Measurements from ENCODE around the gene RBPMS2.
A peak's percentile ranks its signal among the peaks of the same experiment; 100 is the strongest.

Gene RBPMS2

DNA sequence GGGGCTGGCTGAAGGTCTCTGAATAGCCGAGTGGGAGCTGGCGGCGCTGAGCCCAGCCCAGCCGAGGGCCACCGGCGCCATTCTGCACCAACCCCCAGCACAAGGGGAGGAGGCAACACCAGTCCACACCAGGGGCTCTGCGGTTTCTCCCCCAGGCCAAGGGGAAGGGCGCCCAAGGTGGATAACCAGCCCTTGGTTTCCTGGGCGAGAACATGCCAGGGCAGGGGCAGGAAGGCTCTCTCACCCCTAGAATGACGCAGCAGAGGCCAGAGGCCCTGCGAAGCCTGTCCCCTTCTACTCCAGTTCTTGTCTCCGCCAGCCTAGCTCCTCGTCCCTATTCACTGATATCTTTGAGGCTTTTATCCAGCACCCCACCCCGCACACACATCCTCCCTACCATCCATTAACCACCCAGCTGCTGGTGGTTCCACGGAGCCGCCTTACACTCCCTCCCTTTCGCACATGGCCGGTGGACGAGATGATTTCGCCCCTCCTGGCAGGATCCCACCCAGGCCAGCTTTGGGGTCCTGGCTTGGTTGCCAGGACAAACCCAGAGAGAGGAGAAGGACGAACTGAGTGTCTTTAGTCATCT lies 1.3 kb downstream of the RBPMS2 start:
- peaks cover 14% of the 10 kb centered on the region for H3K27me3 Mint-ChIP-seq
- no peaks in the 10 kb centered on the region for H3K36me3 Mint-ChIP-seq
- peaks cover 4% of the 10 kb centered on the region for H3K4me1 Mint-ChIP-seq
- H3K4me3 Mint-ChIP-seq: peak overlapping the region; percentile 67
- ATAC-seq (ENCODE audit: low read depth) (no peak), DNase-seq (ENCODE audit: low spot score in 2 of 2) (no peak)
- H3K27ac Mint-ChIP-seq: no peak overlapping the region
- H3K9me3 Mint-ChIP-seq: no peaks in the 10 kb centered on the region

DNA sequence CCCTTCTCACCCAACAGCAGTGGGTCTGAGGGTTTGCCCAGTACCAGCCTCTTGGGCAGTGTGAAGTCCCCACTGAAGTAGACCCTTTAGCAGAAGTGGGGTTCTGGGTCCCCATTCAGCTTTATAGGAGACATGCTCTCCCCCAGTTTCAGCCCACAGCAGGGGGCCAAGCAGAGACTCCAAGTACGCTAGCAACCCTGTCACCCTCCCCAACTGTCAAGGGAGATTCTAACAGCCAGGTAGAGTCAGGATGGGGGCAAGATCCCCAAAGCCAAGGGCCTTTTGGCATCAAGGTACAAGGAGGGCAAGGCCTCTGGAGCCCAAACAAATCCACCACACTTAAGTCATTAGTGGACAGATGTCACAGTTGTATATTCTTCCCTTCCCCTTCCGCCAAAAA lies 1.8 kb downstream of the RBPMS2 start:
- Mint-ChIP-seq H3K27ac (no peak overlapping the region), H3K27me3 (peaks cover 14% of the 10 kb centered on the region)

DNA sequence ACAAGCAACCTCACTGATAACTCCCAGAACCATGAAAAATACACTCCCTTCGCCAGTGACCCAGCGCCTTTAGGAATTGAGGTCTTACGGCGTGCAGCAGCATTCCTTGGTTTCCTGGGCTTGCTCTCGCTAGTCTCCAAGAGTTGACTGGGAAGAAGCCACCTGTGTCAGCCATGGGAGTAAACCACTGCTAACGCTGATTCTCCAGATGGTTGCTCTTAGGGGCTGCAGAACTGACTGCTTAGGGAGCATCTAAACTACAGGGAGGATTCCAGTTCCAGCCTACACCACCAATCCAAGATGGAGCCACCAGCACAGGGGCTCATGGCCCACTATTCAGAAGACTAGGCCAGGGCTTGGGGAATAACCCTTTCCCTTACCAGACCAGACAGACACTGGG lies 2.4 kb downstream of the RBPMS2 start:
- H3K4me1 Mint-ChIP-seq: peaks cover 5% of the 10 kb centered on the region
- H3K36me3 Mint-ChIP-seq: no peaks in the 10 kb centered on the region
- DNase-seq (ENCODE audit: low spot score in 2 of 2): no peak
- H3K27ac Mint-ChIP-seq: no peak overlapping the region
- no peak overlapping the region for H3K4me3 Mint-ChIP-seq
- H3K27me3 Mint-ChIP-seq: peaks cover 14% of the 10 kb centered on the region
- no peak for ATAC-seq (ENCODE audit: low read depth)
- H3K9me3 Mint-ChIP-seq: no peaks in the 10 kb centered on the region

More for the DNA sequence above, 1.8 kb downstream of the RBPMS2 start:
- no peaks in the 10 kb centered on the region for H3K36me3 Mint-ChIP-seq
- DNase-seq (ENCODE audit: low spot score in 2 of 2): no peak
- peaks cover 4% of the 10 kb centered on the region for H3K4me1 Mint-ChIP-seq
- no peaks in the 10 kb centered on the region for H3K9me3 Mint-ChIP-seq
- ATAC-seq (ENCODE audit: low read depth): no peak
- H3K4me3 Mint-ChIP-seq: peak overlapping the region; percentile 67

DNA sequence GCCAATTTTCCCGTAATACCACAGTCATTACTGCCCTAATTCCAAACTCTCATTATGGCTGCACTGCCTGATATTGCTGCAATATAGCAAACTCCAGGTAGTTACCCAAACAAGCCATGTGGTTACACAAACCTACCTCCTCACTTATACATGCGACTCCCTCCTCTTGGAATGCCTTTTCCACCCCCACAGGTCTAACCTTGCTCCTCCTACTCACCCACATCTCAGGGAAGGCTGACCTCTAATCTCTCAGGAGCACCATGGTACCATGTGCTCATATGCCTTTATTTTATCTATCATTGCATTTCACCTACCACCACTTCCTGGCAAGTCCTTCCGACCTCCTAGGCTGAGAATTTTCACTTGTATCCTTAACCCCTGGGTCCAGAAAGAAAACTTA lies 2.9 kb downstream of the RBPMS2 start:
- Mint-ChIP-seq H3K4me1 (peaks cover 10% of the 10 kb centered on the region), H3K27ac (no peak overlapping the region)
- no peak for ATAC-seq (ENCODE audit: low read depth)

DNA sequence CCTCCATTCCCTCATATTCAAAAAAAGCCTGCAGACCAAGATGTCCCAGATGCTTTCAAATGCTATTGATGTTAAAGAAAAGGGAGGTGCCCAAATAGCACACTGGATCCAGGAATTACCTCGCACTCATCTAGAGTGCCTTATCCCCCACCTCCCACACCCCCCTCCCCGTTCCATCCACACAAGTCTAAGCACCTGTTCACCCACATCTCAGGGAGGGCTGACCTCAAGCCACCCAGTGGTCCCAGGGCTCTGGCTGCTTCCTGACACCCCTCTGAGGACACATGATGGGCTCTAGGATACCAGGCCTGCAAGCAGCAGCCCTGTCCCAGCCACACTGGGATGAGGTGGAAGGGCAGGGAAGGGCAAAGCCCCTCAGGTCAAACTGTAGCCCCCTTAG lies 4.8 kb downstream of the RBPMS2 start:
- Mint-ChIP-seq H3K36me3 (no peaks in the 10 kb centered on the region), H3K27me3 (peaks cover 10% of the 10 kb centered on the region)
- no peak for ATAC-seq (ENCODE audit: low read depth)

More for the DNA sequence above, 2.9 kb downstream of the RBPMS2 start:
- H3K27me3 Mint-ChIP-seq: peaks cover 14% of the 10 kb centered on the region
- no peak overlapping the region for H3K4me3 Mint-ChIP-seq
- H3K9me3 Mint-ChIP-seq: no peaks in the 10 kb centered on the region
- no peaks in the 10 kb centered on the region for H3K36me3 Mint-ChIP-seq
- no peak for DNase-seq (ENCODE audit: low spot score in 2 of 2)

DNA sequence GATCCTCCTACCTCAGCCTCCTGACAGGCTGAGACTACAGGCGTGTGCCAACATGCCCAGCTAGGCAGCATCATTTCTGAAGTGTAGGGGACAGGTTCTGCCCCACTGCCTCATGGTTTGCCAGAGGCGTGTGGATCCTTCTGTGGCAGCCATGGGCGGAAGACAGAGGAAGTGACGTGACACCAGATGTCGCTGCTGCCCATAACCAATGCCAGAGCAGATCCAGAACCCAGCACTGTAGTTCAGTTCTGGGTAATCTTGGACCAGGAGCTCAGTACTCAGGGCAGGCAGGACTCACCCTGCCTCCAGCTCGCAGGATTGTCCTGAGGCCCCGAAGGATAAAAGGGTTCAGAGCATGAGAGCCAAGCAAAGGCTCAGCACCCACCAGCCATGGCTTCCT lies 8.2 kb downstream of the RBPMS2 start:
- ATAC-seq (ENCODE audit: low read depth): peak; percentile 55
- peaks cover 13% of the 10 kb centered on the region for H3K4me1 Mint-ChIP-seq
- H3K36me3 Mint-ChIP-seq: no peaks in the 10 kb centered on the region
- H3K27me3 Mint-ChIP-seq: no peaks in the 10 kb centered on the region
- H3K4me3 Mint-ChIP-seq: no peak overlapping the region
- no peak overlapping the region for H3K27ac Mint-ChIP-seq
- no peaks in the 10 kb centered on the region for H3K9me3 Mint-ChIP-seq
- no peak for DNase-seq (ENCODE audit: low spot score in 2 of 2)

More for the DNA sequence above, 4.8 kb downstream of the RBPMS2 start:
- Mint-ChIP-seq H3K9me3 (no peaks in the 10 kb centered on the region), H3K4me1 (peaks cover 10% of the 10 kb centered on the region), H3K4me3 (no peak overlapping the region), H3K27ac (no peak overlapping the region)
- DNase-seq (ENCODE audit: low spot score in 2 of 2): no peak

DNA sequence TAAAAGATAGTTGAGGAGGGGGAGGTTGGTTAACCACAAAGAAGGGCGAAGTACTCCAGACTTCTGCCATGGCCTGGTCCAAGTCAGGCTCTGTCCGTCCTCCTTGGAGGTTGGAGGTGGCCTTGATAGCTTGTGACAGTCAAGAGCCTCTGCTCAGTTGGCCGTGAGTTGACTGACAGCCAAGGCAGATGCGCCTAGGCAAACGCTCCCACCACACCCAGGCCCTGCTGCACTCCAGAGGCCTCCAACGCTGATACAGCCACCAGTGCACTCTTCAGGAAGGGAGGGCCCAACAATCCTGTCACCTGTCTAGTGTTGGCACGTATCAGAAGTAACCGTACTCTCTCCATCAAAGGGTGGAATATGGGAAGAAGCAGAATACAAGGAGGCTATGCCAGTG lies 9.3 kb downstream of the RBPMS2 start:
- H3K9me3 Mint-ChIP-seq: no peaks in the 10 kb centered on the region
- DNase-seq (ENCODE audit: low spot score in 2 of 2): no peak
- no peak for ATAC-seq (ENCODE audit: low read depth)
- no peak overlapping the region for H3K27ac Mint-ChIP-seq
- no peaks in the 10 kb centered on the region for H3K36me3 Mint-ChIP-seq
- H3K4me3 Mint-ChIP-seq: no peak overlapping the region
- peaks cover 13% of the 10 kb centered on the region for H3K4me1 Mint-ChIP-seq
- H3K27me3 Mint-ChIP-seq: no peaks in the 10 kb centered on the region

DNA sequence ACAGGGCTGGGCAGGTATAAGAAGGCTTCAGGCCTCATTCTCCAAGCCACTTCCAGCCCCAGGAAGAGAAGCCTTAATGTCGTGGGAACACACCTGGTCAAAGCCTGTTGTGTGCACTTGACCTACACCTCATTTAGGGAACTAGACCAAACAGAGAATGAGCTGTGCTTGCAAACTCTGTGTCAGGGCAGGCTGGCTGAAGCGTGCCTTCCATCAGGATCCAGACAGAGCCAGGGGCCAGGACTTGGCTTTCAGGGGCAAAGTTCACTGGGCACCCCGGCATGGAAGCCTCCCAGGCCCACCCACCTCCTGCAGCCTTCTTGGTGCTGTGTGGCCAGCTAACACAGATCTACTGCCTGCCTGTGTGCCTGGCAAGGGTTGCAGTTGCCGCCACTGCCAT lies 11.5 kb downstream of the RBPMS2 start:
- Mint-ChIP-seq H3K36me3 (no peaks in the 10 kb centered on the region), H3K27ac (no peak overlapping the region), H3K27me3 (no peaks in the 10 kb centered on the region), H3K4me1 (peaks cover 13% of the 10 kb centered on the region), H3K9me3 (no peaks in the 10 kb centered on the region), H3K4me3 (no peak overlapping the region)
- DNase-seq (ENCODE audit: low spot score in 2 of 2) (no peak), ATAC-seq (ENCODE audit: low read depth) (no peak)

DNA sequence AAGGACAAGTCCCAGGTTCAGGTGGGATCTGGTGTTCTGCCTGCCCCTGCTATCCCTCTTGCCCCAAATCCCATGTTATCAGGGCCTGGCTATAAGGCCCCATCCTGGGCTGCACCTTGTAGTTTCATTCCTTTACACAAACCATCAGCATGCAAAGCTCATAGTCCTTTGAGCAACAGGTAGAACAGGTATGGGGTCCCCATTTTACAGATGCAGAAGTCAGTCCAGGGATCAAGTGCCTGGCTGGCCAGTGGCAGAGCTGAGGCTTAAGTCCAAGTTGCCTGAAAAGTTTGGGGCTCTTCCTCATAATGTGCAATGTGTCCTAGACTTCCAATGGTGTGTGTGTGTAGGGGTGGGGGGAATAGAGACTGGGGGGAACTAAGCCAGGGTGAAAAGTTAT lies 11.9 kb downstream of the RBPMS2 start:
- Mint-ChIP-seq H3K4me3 (no peak overlapping the region), H3K36me3 (no peaks in the 10 kb centered on the region), H3K27ac (no peak overlapping the region), H3K9me3 (no peaks in the 10 kb centered on the region), H3K27me3 (no peaks in the 10 kb centered on the region), H3K4me1 (peaks cover 13% of the 10 kb centered on the region)
- ATAC-seq (ENCODE audit: low read depth): no peak
- no peak for DNase-seq (ENCODE audit: low spot score in 2 of 2)

DNA sequence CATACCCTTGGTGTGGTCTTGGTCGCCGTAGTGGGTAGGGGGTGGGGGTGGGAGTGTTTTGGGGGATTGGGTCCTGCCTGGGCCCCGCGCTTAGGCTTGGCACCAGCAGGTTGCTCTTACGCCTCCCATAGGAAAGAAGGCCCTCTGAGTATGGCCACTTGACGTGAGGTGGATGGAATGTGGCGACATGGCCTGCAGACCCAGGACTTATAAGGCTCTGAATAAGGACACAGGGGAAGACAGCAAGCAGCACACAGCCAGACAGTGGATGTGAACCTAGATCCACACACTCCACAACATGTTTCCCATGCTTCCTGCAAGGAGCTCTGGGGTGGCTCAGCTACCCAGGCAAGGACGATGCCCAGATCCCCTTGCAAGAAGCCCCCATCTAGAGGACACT lies 12.4 kb downstream of the RBPMS2 start:
- ATAC-seq (ENCODE audit: low read depth) (no peak), DNase-seq (ENCODE audit: low spot score in 2 of 2) (no peak)
- Mint-ChIP-seq H3K4me3 (no peak overlapping the region), H3K27me3 (no peaks in the 10 kb centered on the region), H3K27ac (no peak overlapping the region), H3K9me3 (no peaks in the 10 kb centered on the region), H3K4me1 (peaks cover 15% of the 10 kb centered on the region), H3K36me3 (no peaks in the 10 kb centered on the region)

DNA sequence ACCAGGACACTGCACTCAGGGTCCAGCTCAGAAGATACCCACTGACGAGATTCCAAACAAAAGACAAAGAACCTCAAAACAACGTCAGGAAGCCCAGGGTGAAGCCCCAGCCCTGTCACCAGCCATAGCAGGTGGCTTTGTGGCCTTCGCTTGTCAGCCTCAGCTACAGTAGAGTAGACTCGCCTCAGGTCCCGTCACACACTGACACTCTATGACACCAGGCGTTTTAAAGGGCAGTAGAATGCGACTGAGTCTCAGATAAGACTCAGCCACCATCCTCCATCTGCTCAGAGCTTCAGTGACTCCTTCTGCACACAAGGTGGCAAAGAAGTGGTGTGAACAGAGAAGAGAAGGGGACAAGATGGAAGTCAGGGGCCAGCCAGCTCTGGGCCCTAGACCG lies 12.8 kb downstream of the RBPMS2 start:
- peaks cover 11% of the 10 kb centered on the region for H3K4me1 Mint-ChIP-seq
- H3K27me3 Mint-ChIP-seq: no peaks in the 10 kb centered on the region
- no peak for DNase-seq (ENCODE audit: low spot score in 2 of 2)
- ATAC-seq (ENCODE audit: low read depth): no peak
- H3K36me3 Mint-ChIP-seq: no peaks in the 10 kb centered on the region
- no peaks in the 10 kb centered on the region for H3K9me3 Mint-ChIP-seq
- no peak overlapping the region for H3K4me3 Mint-ChIP-seq
- no peak overlapping the region for H3K27ac Mint-ChIP-seq

DNA sequence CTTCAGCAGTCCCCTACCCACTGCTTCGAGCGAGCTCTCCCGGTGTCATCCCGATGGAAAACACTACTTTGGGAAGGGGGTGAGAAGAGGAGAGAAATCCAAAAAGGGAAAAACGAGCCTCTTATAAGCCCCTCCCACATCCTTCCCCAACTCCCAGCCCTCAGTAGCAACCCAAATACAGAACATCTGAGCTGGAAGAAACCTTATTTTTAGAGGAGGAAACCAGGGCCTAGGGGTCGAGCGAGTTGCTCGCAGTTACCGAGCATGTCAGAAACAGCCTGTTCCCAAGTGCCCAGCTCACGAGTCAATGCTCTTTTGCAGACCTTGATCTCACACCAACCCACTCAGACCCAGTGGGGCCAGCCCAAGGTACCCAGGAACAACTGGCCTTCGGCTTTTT lies 14.2 kb downstream of the RBPMS2 start:
- H3K27me3 Mint-ChIP-seq: no peaks in the 10 kb centered on the region
- DNase-seq (ENCODE audit: low spot score in 2 of 2) (no peak), ATAC-seq (ENCODE audit: low read depth) (no peak)
- H3K36me3 Mint-ChIP-seq: no peaks in the 10 kb centered on the region
- H3K4me3 Mint-ChIP-seq: no peak overlapping the region
- no peaks in the 10 kb centered on the region for H3K9me3 Mint-ChIP-seq
- H3K27ac Mint-ChIP-seq: no peak overlapping the region
- peaks cover 17% of the 10 kb centered on the region for H3K4me1 Mint-ChIP-seq

DNA sequence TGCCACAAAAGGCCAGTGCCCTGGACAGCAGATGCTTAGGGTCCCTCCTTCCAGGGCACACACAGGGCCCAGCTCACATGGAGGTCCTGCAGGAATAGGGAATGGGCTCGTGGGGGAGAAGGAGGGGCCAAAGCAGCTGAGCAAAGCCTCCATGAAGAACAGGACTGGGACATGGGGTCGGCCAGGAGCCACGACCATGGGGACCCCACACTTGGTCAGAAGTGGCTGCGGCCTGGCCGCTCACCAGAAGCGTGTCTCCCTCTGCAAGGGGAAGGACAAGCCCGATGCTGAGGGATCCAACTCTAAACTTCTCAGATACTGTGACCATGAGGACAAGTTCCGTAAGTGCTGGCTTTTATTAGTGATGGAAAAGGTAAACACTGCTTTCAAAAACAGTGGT lies 15.3 kb downstream of the RBPMS2 start:
- H3K27me3 Mint-ChIP-seq: no peaks in the 10 kb centered on the region
- no peaks in the 10 kb centered on the region for H3K36me3 Mint-ChIP-seq
- no peak overlapping the region for H3K27ac Mint-ChIP-seq
- no peaks in the 10 kb centered on the region for H3K9me3 Mint-ChIP-seq
- no peak for ATAC-seq (ENCODE audit: low read depth)
- DNase-seq (ENCODE audit: low spot score in 2 of 2): no peak
- peaks cover 26% of the 10 kb centered on the region for H3K4me1 Mint-ChIP-seq
- H3K4me3 Mint-ChIP-seq: no peak overlapping the region

DNA sequence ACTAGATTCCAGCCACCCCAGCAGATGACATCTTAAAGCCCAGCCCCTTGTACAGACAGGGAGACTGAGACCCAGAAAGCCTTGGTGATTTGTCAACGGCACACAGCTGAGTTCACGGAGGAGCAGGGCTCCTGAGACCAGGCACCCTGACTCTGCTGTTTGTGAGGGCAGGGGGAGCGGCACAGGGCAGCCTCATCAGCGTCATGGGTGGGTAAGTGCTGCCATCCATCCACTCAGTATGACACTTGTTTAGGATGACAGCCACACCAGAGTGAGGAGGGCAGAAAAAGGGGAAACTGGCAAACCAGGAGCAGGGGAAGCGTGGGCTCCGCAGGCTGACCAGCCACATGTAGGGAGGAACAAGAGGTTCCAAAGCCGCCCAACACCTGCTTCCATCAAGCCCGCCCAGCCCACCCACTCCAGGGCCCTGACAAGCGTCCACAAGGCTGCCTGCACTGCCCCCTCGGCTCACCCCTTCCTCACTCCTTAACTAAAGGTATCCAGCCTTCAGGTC lies 19.9 kb downstream of the RBPMS2 start:
- Mint-ChIP-seq H3K4me3 (peak overlapping the region; percentile 83), H3K36me3 (no peaks in the 10 kb centered on the region), H3K9me3 (no peaks in the 10 kb centered on the region), H3K27me3 (no peaks in the 10 kb centered on the region), H3K27ac (peak overlapping the region; percentile 17), H3K4me1 (peaks cover 38% of the 10 kb centered on the region)
- no peak for DNase-seq (ENCODE audit: low spot score in 2 of 2)
- ATAC-seq (ENCODE audit: low read depth): peak; percentile 22

DNA sequence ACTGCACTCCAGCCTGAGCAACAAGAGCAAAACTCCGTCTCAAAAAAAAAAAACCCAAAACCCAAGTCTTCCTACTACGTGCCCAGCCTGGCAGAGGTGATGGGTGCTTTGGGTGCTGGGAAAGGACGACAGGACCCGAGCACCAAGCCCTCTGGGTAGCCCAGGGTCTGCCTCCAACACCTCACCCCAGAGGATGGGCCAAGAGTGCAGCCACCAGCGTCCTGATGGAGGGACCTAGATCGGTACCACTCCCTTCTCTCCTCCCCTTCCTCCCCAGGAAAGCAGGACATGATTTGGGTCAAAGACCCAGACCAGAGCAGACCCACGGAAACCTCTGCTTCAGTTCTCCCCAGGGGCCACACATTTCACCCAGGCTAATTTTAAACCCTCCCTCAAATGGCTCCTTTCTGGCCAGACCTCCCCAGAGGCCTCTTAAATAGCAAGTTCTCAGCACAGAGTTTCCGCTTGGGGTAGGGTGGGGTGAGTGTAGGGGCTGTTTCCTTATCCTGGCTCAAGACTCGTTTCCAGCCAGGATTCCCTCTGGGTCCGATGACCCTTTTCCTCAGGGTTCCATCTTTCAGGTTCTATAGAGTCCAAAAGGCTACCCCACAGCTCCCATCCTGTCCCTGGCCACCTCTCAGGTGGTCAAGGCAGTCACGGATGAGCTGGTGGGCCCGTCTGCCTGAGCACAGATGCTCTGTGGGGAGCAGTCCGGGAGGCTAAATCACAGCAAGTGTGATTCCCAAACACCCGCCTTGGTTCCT lies 20.5 kb downstream of the RBPMS2 start:
- H3K27me3 Mint-ChIP-seq: no peaks in the 10 kb centered on the region
- peaks cover 38% of the 10 kb centered on the region for H3K4me1 Mint-ChIP-seq
- H3K27ac Mint-ChIP-seq: peak overlapping the region; percentile 17
- no peaks in the 10 kb centered on the region for H3K36me3 Mint-ChIP-seq
- peak overlapping the region; percentile 83 for H3K4me3 Mint-ChIP-seq
- ATAC-seq (ENCODE audit: low read depth) (peak; percentile 82), DNase-seq (ENCODE audit: low spot score in 2 of 2) (peak; percentile 26 to 27)
- no peaks in the 10 kb centered on the region for H3K9me3 Mint-ChIP-seq

All from memory B cell (primary cell).